ENCODE data around the gene OSR1. TPM values are rescaled to one million over a fixed set of nuclear protein-coding genes. Genes with fewer than 3 reads are reported as not detected.

OSR1 gene
- total RNA-seq, 1 experiment from 2014 or later = 1.3 TPM

DNA sequence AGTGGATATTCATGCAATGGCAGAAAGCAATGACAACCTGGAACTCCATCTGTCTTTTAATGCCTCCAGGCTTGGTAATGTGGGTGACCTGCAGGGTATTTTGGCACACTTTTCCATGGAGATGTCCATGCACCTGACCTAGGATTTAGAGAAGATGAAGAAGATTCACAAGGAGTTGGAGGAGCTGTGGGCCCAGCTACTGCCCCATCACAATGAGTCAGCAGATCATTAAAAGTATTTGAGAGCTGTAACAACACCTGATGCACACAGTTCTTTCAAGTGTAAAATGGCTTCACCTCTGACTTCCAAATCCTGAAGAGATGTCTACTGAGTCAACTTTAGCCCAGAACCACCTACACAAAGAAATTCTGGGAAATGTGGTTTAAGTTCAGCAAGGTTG lies 22.1 kb upstream of the OSR1 start:
- intact Hi-C loops (cut with micrococcal nuclease) = no loop called here
- Mint-ChIP-seq H3K9me3 (ENCODE audit: unreplicated experiment) (no peaks in the 10 kb centered on the region), H3K36me3 (ENCODE audit: insufficient read depth, unreplicated experiment) (no peaks in the 10 kb centered on the region), H3K27me3 (ENCODE audit: insufficient read depth, unreplicated experiment) (no peaks in the 10 kb centered on the region), H3K4me3 (ENCODE audit: unreplicated experiment) (no peak overlapping the region), H3K4me1 (ENCODE audit: insufficient read depth, unreplicated experiment) (no peaks in the 10 kb centered on the region), H3K27ac (ENCODE audit: low read depth, unreplicated experiment) (no peak overlapping the region)
- POLR2A ChIA-PET = no interaction called here
- TF ChIP-seq, protein P1, sequence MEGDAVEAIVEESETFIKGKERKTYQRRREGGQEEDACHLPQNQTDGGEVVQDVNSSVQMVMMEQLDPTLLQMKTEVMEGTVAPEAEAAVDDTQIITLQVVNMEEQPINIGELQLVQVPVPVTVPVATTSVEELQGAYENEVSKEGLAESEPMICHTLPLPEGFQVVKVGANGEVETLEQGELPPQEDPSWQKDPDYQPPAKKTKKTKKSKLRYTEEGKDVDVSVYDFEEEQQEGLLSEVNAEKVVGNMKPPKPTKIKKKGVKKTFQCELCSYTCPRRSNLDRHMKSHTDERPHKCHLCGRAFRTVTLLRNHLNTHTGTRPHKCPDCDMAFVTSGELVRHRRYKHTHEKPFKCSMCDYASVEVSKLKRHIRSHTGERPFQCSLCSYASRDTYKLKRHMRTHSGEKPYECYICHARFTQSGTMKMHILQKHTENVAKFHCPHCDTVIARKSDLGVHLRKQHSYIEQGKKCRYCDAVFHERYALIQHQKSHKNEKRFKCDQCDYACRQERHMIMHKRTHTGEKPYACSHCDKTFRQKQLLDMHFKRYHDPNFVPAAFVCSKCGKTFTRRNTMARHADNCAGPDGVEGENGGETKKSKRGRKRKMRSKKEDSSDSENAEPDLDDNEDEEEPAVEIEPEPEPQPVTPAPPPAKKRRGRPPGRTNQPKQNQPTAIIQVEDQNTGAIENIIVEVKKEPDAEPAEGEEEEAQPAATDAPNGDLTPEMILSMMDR (IDR thresholded peaks at IDR 0.05; ENCODE audit: unreplicated experiment) = no peak
- DNase-seq (ENCODE audit: unreplicated experiment) = no peak
- BruUV-seq (replicated peaks) = no TSS peak
- CTCF ChIA-PET = no interaction called here

DNA sequence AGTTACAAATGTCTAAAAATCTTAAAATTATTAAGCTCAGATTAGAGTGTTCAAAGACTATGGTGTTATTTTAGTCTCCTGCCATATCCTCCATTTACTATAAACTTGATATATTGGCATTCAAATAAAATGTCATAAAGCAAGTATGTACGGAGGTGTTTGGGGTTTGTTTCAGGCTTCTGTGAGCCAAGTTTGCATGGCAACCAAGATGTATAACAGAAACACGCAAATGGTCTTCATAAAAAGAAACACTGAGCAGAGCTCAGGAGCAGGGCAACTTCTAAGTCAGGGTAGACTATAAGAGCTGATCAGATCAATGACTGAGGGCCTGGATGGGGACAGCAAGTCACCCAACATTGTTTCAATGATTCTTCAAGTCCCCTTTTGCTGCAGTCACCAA lies 20.5 kb upstream of the OSR1 start:
- CTCF ChIA-PET = interaction anchor here (0.7 to 1.6 kb wide), 3 partner anchors 9 to 485 kb away, joined by 3 to 4 read pairs (median 3); no protein-coding TSS in a partner anchor
- no peaks in the 10 kb centered on the region for H3K36me3 Mint-ChIP-seq (ENCODE audit: insufficient read depth, unreplicated experiment)

DNA sequence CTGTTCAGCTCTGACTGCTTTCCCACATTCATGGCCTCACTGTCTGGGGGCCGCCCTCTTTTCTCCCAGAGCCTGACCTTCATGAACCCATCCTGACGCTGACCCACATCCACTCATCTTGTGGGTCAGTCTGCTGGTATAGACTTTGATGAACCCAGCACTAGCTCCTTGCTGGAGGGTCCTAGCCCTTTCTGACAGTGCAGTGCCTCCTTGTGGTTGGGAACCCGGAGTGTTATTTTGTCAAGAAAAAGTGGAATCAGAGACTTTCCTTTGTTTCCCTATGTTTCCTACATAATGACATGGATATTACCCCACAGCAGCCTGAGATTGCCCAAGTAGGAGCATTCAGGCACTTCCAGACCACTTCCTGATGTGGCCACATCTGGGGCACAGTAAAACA lies 19.3 kb upstream of the OSR1 start:
- no peaks in the 10 kb centered on the region for H3K36me3 Mint-ChIP-seq (ENCODE audit: insufficient read depth, unreplicated experiment)
- POLR2A ChIA-PET = no interaction called here
- intact Hi-C loops (cut with micrococcal nuclease) = loop anchor here (10.0 kb wide), 1 partner anchor 157 kb away; no protein-coding TSS in a partner anchor
- TF ChIP-seq, protein P1 (IDR thresholded peaks at IDR 0.05; ENCODE audit: unreplicated experiment) = no peak
- no peaks in the 10 kb centered on the region for H3K9me3 Mint-ChIP-seq (ENCODE audit: unreplicated experiment)
- H3K4me1 Mint-ChIP-seq (ENCODE audit: insufficient read depth, unreplicated experiment) = no peaks in the 10 kb centered on the region
- no TSS peak for BruUV-seq (replicated peaks)
- no peaks in the 10 kb centered on the region for H3K27me3 Mint-ChIP-seq (ENCODE audit: insufficient read depth, unreplicated experiment)
- H3K4me3 Mint-ChIP-seq (ENCODE audit: unreplicated experiment) = no peak overlapping the region
- DNase-seq (ENCODE audit: unreplicated experiment) = no peak
- CTCF ChIA-PET = interaction anchor here (0.6 to 1.4 kb wide), 2 partner anchors 12 to 486 kb away, joined by 3 read pairs; no protein-coding TSS in a partner anchor
- no peak overlapping the region for H3K27ac Mint-ChIP-seq (ENCODE audit: low read depth, unreplicated experiment)

More for the DNA sequence above, 20.5 kb upstream of the OSR1 start:
- no TSS peak for BruUV-seq (replicated peaks)
- Mint-ChIP-seq H3K4me1 (ENCODE audit: insufficient read depth, unreplicated experiment) (no peaks in the 10 kb centered on the region), H3K27me3 (ENCODE audit: insufficient read depth, unreplicated experiment) (no peaks in the 10 kb centered on the region), H3K27ac (ENCODE audit: low read depth, unreplicated experiment) (no peak overlapping the region), H3K4me3 (ENCODE audit: unreplicated experiment) (no peak overlapping the region), H3K9me3 (ENCODE audit: unreplicated experiment) (no peaks in the 10 kb centered on the region)
- no peak for DNase-seq (ENCODE audit: unreplicated experiment)
- intact Hi-C loops (cut with micrococcal nuclease) = loop anchor here (10.0 kb wide), 1 partner anchor 156 kb away; no protein-coding TSS in a partner anchor
- TF ChIP-seq, protein P1 (IDR thresholded peaks at IDR 0.05; ENCODE audit: unreplicated experiment) = no peak
- POLR2A ChIA-PET = no interaction called here

DNA sequence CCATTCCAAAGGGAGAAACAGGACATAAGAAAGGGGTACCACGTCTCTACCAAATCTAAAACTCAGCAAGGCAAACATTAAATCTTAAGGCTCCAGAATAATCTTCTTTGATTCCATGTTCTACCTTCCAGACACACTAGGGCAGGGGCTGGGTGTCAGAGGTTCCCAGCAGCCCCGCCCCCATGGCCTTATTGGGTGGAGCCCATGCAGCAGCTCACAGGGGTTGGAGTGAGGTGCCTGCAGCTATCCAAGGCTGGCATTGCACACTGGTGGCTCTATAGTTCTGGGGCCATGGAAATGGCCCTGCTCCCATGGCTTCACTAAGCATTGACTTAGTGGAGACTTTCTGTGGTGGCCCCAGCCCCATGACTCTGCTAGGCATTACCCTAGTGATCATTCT lies 14.9 kb upstream of the OSR1 start:
- H3K4me1 Mint-ChIP-seq (ENCODE audit: insufficient read depth, unreplicated experiment) = no peaks in the 10 kb centered on the region
- H3K27me3 Mint-ChIP-seq (ENCODE audit: insufficient read depth, unreplicated experiment) = no peaks in the 10 kb centered on the region
- no peak for DNase-seq (ENCODE audit: unreplicated experiment)
- POLR2A ChIA-PET = no interaction called here
- TF ChIP-seq, protein P1 (IDR thresholded peaks at IDR 0.05; ENCODE audit: unreplicated experiment) = no peak
- CTCF ChIA-PET = interaction anchor here (0.6 to 2.1 kb wide), 3 partner anchors 294 to 653 kb away, joined by 3 to 6 read pairs (median 6); no protein-coding TSS in a partner anchor
- no TSS peak for BruUV-seq (replicated peaks)
- H3K9me3 Mint-ChIP-seq (ENCODE audit: unreplicated experiment) = no peaks in the 10 kb centered on the region
- intact Hi-C loops (cut with micrococcal nuclease) = loop anchor here (1.0 to 10.0 kb wide), 2 partner anchors 161 to 294 kb away; no protein-coding TSS in a partner anchor
- H3K36me3 Mint-ChIP-seq (ENCODE audit: insufficient read depth, unreplicated experiment) = no peaks in the 10 kb centered on the region
- no peak overlapping the region for H3K27ac Mint-ChIP-seq (ENCODE audit: low read depth, unreplicated experiment)
- H3K4me3 Mint-ChIP-seq (ENCODE audit: unreplicated experiment) = no peak overlapping the region
